MM.1S (cell line): ENCODE results near the gene MAPKAPK3.

Source experiments
- DNase-seq: peaks from one replicate; pipeline ENCODE4 v3.0.0-alpha.2; 2015
- H2AFZ ChIP-seq: fragments of 300-600 bp; sonication (generic); 2 replicates; pipeline ENCODE4 v1.6.0; 2016; ENCODE audit warnings: antibody characterized with exemption, low read length
- H3F3A ChIP-seq: fragments of 300-600 bp; sonication (generic); 2 replicates; pipeline ENCODE4 v1.6.1; 2016; ENCODE audit warnings: mild to moderate bottlenecking, antibody characterized with exemption, low read length, moderate library complexity, mixed read lengths; ENCODE audit not compliant: insufficient read depth
- H3K27ac ChIP-seq: fragments of 300-600 bp; sonication (generic); 2 replicates; pipeline ENCODE4 v1.5.1; 2016; ENCODE audit warnings: mild to moderate bottlenecking, low read length
- H3K27me3 ChIP-seq: fragments of 300-600 bp; sonication (generic); replicated peaks from 2 replicates; pipeline ENCODE4 v1.6.0; 2016; ENCODE audit warnings: low read length; ENCODE audit not compliant: insufficient read depth
- H3K36me3 ChIP-seq: fragments of 300-600 bp; sonication (generic); replicated peaks from 2 replicates; pipeline ENCODE4 v1.6.1; 2016; ENCODE audit warnings: mild to moderate bottlenecking, low read length, mixed read lengths; ENCODE audit not compliant: insufficient read depth
- H3K4me1 ChIP-seq: fragments of 300-600 bp; sonication (generic); 2 replicates; pipeline ENCODE4 v1.6.1; 2016; ENCODE audit warnings: low read length, mixed read lengths
- H3K4me2 ChIP-seq: fragments of 300-600 bp; sonication (generic); 2 replicates; pipeline ENCODE4 v1.6.0; 2016; ENCODE audit warnings: low read depth, low read length
- H3K4me3 ChIP-seq: fragments of 300-600 bp; sonication (generic); 2 replicates; pipeline ENCODE4 v1.5.1; 2016; ENCODE audit warnings: low read length, mixed read lengths
- H3K79me2 ChIP-seq: fragments of 300-600 bp; sonication (generic); 2 replicates; pipeline ENCODE4 v1.6.1; 2016; ENCODE audit warnings: mixed run types, low read length, mixed read lengths
- H3K9ac ChIP-seq: fragments of 300-600 bp; sonication (generic); 2 replicates; pipeline ENCODE4 v1.6.1; 2016; ENCODE audit warnings: low read length, mixed read lengths
- H3K9me2 ChIP-seq: fragments of 300-600 bp; sonication (generic); replicated peaks from 2 replicates; pipeline ENCODE4 v1.6.1; 2016; ENCODE audit warnings: mild to moderate bottlenecking, low read length, mixed read lengths; ENCODE audit not compliant: insufficient read depth
- H3K9me3 ChIP-seq: fragments of 300-600 bp; sonication (generic); replicated peaks from 2 replicates; pipeline ENCODE4 v1.6.1; 2016; ENCODE audit warnings: mild to moderate bottlenecking, low read length, mixed read lengths; ENCODE audit not compliant: insufficient read depth
- H4K20me1 ChIP-seq: fragments of 300-600 bp; sonication (generic); 2 replicates; pipeline ENCODE4 v1.6.1; 2016; ENCODE audit warnings: mild to moderate bottlenecking, low read length, moderate library complexity, mixed read lengths; ENCODE audit not compliant: insufficient read depth
- CTCF ChIP-seq: fragments of 300-600 bp; sonication (generic); IDR thresholded peaks from 2 replicates; pipeline ENCODE4 v1.5.1; 2016; ENCODE audit warnings: antibody characterized with exemption, low read length, mixed read lengths
- EZH2 ChIP-seq: fragments of 300-600 bp; sonication (generic); optimal IDR thresholded peaks from 2 replicates; pipeline ENCODE3; 2017; ENCODE audit warnings: low read depth, mild to moderate bottlenecking, antibody characterized with exemption, low read length, mixed read lengths
- EZH2phosphoT487 ChIP-seq: fragments of 300-600 bp; sonication (generic); IDR thresholded peaks from 2 replicates; pipeline ENCODE4 v1.6.1; 2018; ENCODE audit warnings: antibody characterized with exemption, low read length

Gene MAPKAPK3

GRCh38 chr3:50655009-50655830 is 38.3 kb downstream of the MAPKAPK3 start:
- no peaks in the 10 kb centered on the region for H4K20me1 ChIP-seq
- H3K9me2 ChIP-seq = no peaks in the 10 kb centered on the region
- H3K4me3 ChIP-seq = no peak overlapping the region
- H2AFZ ChIP-seq = no peak overlapping the region
- no peak for TF ChIP-seq EZH2
- no peaks in the 10 kb centered on the region for H3K36me3 ChIP-seq
- H3K9ac ChIP-seq = no peak overlapping the region
- H3K4me2 ChIP-seq = no peak overlapping the region
- no peaks in the 10 kb centered on the region for H3K79me2 ChIP-seq
- no peaks in the 10 kb centered on the region for H3F3A ChIP-seq
- H3K9me3 ChIP-seq = no peaks in the 10 kb centered on the region
- DNase-seq = no peak
- H3K4me1 ChIP-seq = no peaks in the 10 kb centered on the region
- H3K27ac ChIP-seq = no peak overlapping the region
- no peaks in the 10 kb centered on the region for H3K27me3 ChIP-seq

GRCh38 chr3:50656417-50657195 is 39.7 kb downstream of the MAPKAPK3 start:
- Histone ChIP-seq H3K79me2 (no peaks in the 10 kb centered on the region), H3K9me3 (no peaks in the 10 kb centered on the region), H3K4me1 (no peaks in the 10 kb centered on the region), H3K4me2 (no peak overlapping the region), H3F3A (no peaks in the 10 kb centered on the region), H3K4me3 (no peak overlapping the region), H3K36me3 (no peaks in the 10 kb centered on the region), H3K9me2 (no peaks in the 10 kb centered on the region), H3K27me3 (no peaks in the 10 kb centered on the region), H3K9ac (no peak overlapping the region), H3K27ac (no peak overlapping the region), H4K20me1 (no peaks in the 10 kb centered on the region), H2AFZ (no peak overlapping the region)
- DNase-seq = no peak
- no peak for TF ChIP-seq EZH2phosphoT487
- TF ChIP-seq EZH2 = no peak
- no peak for TF ChIP-seq CTCF

- Histone ChIP-seq H3K79me2 (no peaks in the 10 kb centered on the region), H3K27ac (no peak overlapping the region), H3K27me3 (no peaks in the 10 kb centered on the region), H2AFZ (no peak overlapping the region), H3K9ac (no peak overlapping the region), H3K4me3 (no peak overlapping the region), H4K20me1 (no peaks in the 10 kb centered on the region), H3F3A (no peaks in the 10 kb centered on the region), H3K4me1 (no peaks in the 10 kb centered on the region), H3K36me3 (no peaks in the 10 kb centered on the region), H3K9me2 (no peaks in the 10 kb centered on the region), H3K9me3 (no peaks in the 10 kb centered on the region), H3K4me2 (no peak overlapping the region)
- TF ChIP-seq CTCF (no peak), EZH2phosphoT487 (no peak), EZH2 (no peak)
- DNase-seq = no peak
Observed at GRCh38 chr3:50657407-50657806, 40.5 kb downstream of the MAPKAPK3 start.

GRCh38 chr3:50657816-50658215 is 40.9 kb downstream of the MAPKAPK3 start:
- Histone ChIP-seq H2AFZ (no peak overlapping the region), H3F3A (no peaks in the 10 kb centered on the region), H3K9me2 (no peaks in the 10 kb centered on the region), H3K27me3 (no peaks in the 10 kb centered on the region), H3K9me3 (no peaks in the 10 kb centered on the region), H3K9ac (no peak overlapping the region), H3K4me2 (no peak overlapping the region), H3K4me3 (no peak overlapping the region), H4K20me1 (no peaks in the 10 kb centered on the region), H3K4me1 (no peaks in the 10 kb centered on the region), H3K27ac (no peak overlapping the region), H3K79me2 (no peaks in the 10 kb centered on the region), H3K36me3 (no peaks in the 10 kb centered on the region)
- DNase-seq = no peak
- TF ChIP-seq CTCF = no peak
- no peak for TF ChIP-seq EZH2
- TF ChIP-seq EZH2phosphoT487 = no peak
